ENCODE results near the gene FARS2. TPM values are rescaled to one million over a fixed set of nuclear protein-coding genes. Genes with fewer than 3 reads are reported as not detected.

The FARS2 gene
- total and polyA plus RNA-seq, 2 of the 13 experiments (the other 11 are each of a cell fraction or from before 2014, with no cell fraction given): 15.4 to 26.0 TPM

DNA sequence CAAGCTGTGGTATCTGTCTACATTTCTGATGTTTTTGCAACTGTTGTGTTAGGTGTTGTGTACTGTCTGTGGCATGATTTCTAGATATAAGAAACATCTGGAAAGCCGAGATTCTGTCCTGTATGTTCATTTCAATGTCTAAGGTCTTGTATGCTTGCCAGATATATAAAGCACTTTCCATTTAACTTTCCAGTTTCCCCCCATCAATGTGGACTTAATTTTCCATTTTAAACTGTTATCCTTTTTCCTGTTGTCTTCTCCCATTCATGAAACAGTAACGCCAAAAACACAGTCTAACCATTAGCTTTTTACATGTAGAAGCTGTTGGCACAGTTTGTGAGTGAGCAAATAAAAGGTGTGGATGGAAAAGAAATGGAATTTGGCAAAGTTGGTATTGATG lies 181.6 kb downstream of the FARS2 start:
- H4K20me1 ChIP-seq (ENCODE audit: insufficient read depth, low read length): no peaks in the 10 kb centered on the region
- H3K4me2 ChIP-seq (ENCODE audit: low read depth, low read length): no peak overlapping the region
- ATAC-seq: no peak
- CTCF ChIA-PET (ENCODE audit: low intra/inter-chr PET ratio, low total read pairs): no interaction called here
- H3K27ac ChIP-seq (ENCODE audit: extremely low read length, insufficient read depth, low read length): no peak overlapping the region
- no peak for DNase-seq (ENCODE audit: low spot score)
- H3K9me3 ChIP-seq (ENCODE audit: low read length): no peaks in the 10 kb centered on the region
- in situ Hi-C loops (cut with HindIII; ENCODE audit: extremely low pct_ligation_motif_present, low pct_unique_long_range_greater_than_20kb) (no loop called here), intact Hi-C loops (cut with micrococcal nuclease; ENCODE audit: unreplicated experiment) (no loop called here)
- no peak overlapping the region for H2AFZ ChIP-seq (ENCODE audit: low read length)
- H3K36me3 ChIP-seq (replicated peaks in 1 of 2; ENCODE audit: control insufficient read depth in 1 of 2, insufficient read depth in 2 of 2, low read length in 2 of 2): no peaks in the 10 kb centered on the region
- H3K4me1 ChIP-seq (ENCODE audit: insufficient read depth, low read length): peaks cover 10% of the 10 kb centered on the region
- H3K9ac ChIP-seq (ENCODE audit: insufficient read depth, low read depth, low read length): no peak overlapping the region
- FAIRE-seq: no peak
- WGBS (ENCODE audit: low lambda C conversion rate): 95% methylated on average over 2 of the region's 2 CpGs
- BruUV-seq (replicated peaks): no TSS peak
- H3K79me2 ChIP-seq (ENCODE audit: insufficient read depth, low read length): no peaks in the 10 kb centered on the region
- no peaks in the 10 kb centered on the region for H3K27me3 ChIP-seq (ENCODE audit: control insufficient read depth in 1 of 2, insufficient read depth in 2 of 2, low read length in 2 of 2)
- H3K4me3 ChIP-seq (replicated peaks in 1 of 3; ENCODE audit: insufficient read depth in 1 of 3, low read depth in 2 of 3, low read length in 3 of 3): no peak overlapping the region
- POLR2A ChIA-PET: no interaction called here
- no peak for TF ChIP-seq AKAP8 (CRISPR knock-in tag; IDR thresholded peaks at IDR 0.05)
- TF ChIP-seq, protein P1, sequence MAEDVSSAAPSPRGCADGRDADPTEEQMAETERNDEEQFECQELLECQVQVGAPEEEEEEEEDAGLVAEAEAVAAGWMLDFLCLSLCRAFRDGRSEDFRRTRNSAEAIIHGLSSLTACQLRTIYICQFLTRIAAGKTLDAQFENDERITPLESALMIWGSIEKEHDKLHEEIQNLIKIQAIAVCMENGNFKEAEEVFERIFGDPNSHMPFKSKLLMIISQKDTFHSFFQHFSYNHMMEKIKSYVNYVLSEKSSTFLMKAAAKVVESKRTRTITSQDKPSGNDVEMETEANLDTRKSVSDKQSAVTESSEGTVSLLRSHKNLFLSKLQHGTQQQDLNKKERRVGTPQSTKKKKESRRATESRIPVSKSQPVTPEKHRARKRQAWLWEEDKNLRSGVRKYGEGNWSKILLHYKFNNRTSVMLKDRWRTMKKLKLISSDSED (CRISPR knock-in tag; IDR thresholded peaks at IDR 0.05): no peak
- TF ChIP-seq, protein P2, sequence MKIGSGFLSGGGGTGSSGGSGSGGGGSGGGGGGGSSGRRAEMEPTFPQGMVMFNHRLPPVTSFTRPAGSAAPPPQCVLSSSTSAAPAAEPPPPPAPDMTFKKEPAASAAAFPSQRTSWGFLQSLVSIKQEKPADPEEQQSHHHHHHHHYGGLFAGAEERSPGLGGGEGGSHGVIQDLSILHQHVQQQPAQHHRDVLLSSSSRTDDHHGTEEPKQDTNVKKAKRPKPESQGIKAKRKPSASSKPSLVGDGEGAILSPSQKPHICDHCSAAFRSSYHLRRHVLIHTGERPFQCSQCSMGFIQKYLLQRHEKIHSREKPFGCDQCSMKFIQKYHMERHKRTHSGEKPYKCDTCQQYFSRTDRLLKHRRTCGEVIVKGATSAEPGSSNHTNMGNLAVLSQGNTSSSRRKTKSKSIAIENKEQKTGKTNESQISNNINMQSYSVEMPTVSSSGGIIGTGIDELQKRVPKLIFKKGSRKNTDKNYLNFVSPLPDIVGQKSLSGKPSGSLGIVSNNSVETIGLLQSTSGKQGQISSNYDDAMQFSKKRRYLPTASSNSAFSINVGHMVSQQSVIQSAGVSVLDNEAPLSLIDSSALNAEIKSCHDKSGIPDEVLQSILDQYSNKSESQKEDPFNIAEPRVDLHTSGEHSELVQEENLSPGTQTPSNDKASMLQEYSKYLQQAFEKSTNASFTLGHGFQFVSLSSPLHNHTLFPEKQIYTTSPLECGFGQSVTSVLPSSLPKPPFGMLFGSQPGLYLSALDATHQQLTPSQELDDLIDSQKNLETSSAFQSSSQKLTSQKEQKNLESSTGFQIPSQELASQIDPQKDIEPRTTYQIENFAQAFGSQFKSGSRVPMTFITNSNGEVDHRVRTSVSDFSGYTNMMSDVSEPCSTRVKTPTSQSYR (CRISPR knock-in tag; IDR thresholded peaks at IDR 0.05; ENCODE audit: borderline replicate concordance): no peak
- TF ChIP-seq, protein P3, sequence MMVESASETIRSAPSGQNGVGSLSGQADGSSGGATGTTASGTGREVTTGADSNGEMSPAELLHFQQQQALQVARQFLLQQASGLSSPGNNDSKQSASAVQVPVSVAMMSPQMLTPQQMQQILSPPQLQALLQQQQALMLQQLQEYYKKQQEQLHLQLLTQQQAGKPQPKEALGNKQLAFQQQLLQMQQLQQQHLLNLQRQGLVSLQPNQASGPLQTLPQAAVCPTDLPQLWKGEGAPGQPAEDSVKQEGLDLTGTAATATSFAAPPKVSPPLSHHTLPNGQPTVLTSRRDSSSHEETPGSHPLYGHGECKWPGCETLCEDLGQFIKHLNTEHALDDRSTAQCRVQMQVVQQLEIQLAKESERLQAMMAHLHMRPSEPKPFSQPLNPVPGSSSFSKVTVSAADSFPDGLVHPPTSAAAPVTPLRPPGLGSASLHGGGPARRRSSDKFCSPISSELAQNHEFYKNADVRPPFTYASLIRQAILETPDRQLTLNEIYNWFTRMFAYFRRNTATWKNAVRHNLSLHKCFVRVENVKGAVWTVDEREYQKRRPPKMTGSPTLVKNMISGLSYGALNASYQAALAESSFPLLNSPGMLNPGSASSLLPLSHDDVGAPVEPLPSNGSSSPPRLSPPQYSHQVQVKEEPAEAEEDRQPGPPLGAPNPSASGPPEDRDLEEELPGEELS (CRISPR knock-in tag; IDR thresholded peaks at IDR 0.05): no peak
- TF ChIP-seq ZFP1 (CRISPR knock-in tag; IDR thresholded peaks at IDR 0.05): no peak
- TF ChIP-seq SIX4 (CRISPR knock-in tag; IDR thresholded peaks at IDR 0.05): no peak
- no peak for TF ChIP-seq ZNF468 (CRISPR knock-in tag; IDR thresholded peaks at IDR 0.05)
- TF ChIP-seq KMT2B (CRISPR knock-in tag; IDR thresholded peaks at IDR 0.05): no peak
- TF ChIP-seq, protein P4, sequence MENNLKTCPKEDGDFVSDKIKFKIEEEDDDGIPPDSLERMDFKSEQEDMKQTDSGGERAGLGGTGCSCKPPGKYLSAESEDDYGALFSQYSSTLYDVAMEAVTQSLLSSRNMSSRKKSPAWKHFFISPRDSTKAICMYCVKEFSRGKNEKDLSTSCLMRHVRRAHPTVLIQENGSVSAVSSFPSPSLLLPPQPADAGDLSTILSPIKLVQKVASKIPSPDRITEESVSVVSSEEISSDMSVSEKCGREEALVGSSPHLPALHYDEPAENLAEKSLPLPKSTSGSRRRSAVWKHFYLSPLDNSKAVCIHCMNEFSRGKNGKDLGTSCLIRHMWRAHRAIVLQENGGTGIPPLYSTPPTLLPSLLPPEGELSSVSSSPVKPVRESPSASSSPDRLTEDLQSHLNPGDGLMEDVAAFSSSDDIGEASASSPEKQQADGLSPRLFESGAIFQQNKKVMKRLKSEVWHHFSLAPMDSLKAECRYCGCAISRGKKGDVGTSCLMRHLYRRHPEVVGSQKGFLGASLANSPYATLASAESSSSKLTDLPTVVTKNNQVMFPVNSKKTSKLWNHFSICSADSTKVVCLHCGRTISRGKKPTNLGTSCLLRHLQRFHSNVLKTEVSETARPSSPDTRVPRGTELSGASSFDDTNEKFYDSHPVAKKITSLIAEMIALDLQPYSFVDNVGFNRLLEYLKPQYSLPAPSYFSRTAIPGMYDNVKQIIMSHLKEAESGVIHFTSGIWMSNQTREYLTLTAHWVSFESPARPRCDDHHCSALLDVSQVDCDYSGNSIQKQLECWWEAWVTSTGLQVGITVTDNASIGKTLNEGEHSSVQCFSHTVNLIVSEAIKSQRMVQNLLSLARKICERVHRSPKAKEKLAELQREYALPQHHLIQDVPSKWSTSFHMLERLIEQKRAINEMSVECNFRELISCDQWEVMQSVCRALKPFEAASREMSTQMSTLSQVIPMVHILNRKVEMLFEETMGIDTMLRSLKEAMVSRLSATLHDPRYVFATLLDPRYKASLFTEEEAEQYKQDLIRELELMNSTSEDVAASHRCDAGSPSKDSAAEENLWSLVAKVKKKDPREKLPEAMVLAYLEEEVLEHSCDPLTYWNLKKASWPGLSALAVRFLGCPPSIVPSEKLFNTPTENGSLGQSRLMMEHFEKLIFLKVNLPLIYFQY (CRISPR knock-in tag; IDR thresholded peaks at IDR 0.05; ENCODE audit: borderline replicate concordance): no peak
- no peak for TF ChIP-seq FIP1L1 (IDR thresholded peaks at IDR 0.05; ENCODE audit: borderline replicate concordance, insufficient read depth, low read depth, low read length)
- TF ChIP-seq, protein P5, sequence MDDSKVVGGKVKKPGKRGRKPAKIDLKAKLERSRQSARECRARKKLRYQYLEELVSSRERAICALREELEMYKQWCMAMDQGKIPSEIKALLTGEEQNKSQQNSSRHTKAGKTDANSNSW (CRISPR knock-in tag; IDR thresholded peaks at IDR 0.05; ENCODE audit: borderline replicate concordance): no peak
- no peak for TF ChIP-seq ZNF230 (CRISPR knock-in tag; IDR thresholded peaks at IDR 0.05)
- TF ChIP-seq, protein P6, sequence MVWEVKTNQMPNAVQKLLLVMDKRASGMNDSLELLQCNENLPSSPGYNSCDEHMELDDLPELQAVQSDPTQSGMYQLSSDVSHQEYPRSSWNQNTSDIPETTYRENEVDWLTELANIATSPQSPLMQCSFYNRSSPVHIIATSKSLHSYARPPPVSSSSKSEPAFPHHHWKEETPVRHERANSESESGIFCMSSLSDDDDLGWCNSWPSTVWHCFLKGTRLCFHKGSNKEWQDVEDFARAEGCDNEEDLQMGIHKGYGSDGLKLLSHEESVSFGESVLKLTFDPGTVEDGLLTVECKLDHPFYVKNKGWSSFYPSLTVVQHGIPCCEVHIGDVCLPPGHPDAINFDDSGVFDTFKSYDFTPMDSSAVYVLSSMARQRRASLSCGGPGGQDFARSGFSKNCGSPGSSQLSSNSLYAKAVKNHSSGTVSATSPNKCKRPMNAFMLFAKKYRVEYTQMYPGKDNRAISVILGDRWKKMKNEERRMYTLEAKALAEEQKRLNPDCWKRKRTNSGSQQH (CRISPR knock-in tag; IDR thresholded peaks at IDR 0.05; ENCODE audit: low read depth): no peak

Data from HepG2 (cell line).